Hepatocyte (in vitro differentiated cells): ENCODE results near the gene MZF1.

Source experiments
- CTCF ChIP-seq: fragments of 200-600 bp; sonication (generic); IDR thresholded peaks from 2 replicates; pipeline ENCODE4 v1.5.1; 2016; ENCODE audit warnings: antibody characterized with exemption, mild to moderate bottlenecking; ENCODE audit not compliant: poor library complexity
- EZH2phosphoT487 ChIP-seq: fragments of 200-600 bp; sonication (generic); IDR thresholded peaks from one replicate; pipeline ENCODE4 v1.6.1; 2018; ENCODE audit warnings: antibody characterized with exemption, mild to moderate bottlenecking, low read depth, moderate library complexity; ENCODE audit not compliant: unreplicated experiment, severe bottlenecking

DNA sequence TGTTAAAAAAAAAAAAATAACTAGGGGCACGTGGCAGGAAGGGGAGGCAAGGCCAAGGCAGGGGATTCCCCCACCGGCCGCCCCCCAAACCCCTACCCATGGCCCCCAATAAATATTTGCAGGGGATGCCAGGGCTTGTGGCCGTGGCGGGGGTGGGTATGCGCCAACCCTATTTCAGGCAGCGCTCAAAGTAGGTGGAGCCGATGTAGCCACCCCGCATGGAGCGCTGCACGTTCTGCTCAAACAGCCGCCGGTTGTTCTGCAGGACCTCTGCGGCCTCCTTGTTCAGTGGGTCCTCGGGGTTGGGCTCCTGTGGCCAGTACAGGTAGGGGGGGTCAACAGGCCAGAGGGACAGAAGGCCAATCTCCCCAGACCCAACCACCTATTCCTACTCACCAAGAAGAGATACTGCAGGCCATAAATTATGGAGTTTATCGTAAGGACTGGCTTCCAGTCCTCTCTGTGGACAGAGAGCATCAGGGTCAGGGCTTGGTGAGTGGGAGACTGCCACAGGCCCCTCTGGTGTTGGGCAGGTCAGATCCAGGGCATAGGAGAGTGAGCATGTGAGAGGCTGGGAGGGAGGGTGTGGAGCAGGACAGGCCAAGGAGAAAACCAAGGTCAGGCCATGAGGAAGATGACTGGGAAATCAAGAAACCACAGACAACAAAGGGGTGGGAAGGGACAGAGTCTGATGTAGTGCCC lies 17.1 kb downstream of the MZF1 start:
- TF ChIP-seq CTCF (no peak), EZH2phosphoT487 (no peak)
